Neural cell (in vitro differentiated cells): ENCODE measurements around the gene SAMD14.

Experiments used
- CTCF ChIP-seq: fragments of 450-650 bp; IDR thresholded peaks from 2 replicates; pipeline ENCODE4 v1.5.1; 2014; ENCODE audit warnings: antibody characterized with exemption, mild to moderate bottlenecking, moderate library complexity; ENCODE audit not compliant: poor library complexity, severe bottlenecking
- EP300 ChIP-seq: fragments of 450-650 bp; conservative IDR thresholded peaks from 2 replicates; pipeline ENCODE4 v1.6.1; 2014; ENCODE audit warnings: antibody characterized with exemption, mild to moderate bottlenecking, moderate library complexity; ENCODE audit not compliant: poor library complexity, severe bottlenecking
- EZH2 ChIP-seq: fragments of 200-600, 300-800 bp; shearing (Covaris generic), sonication (generic); IDR thresholded peaks from 2 replicates; pipeline ENCODE4 v1.6.1; 2014; ENCODE audit warnings: antibody characterized with exemption, low read length, borderline replicate concordance, mild to moderate bottlenecking; ENCODE audit not compliant: insufficient read depth, poor library complexity, severe bottlenecking

GRCh38 chr17:50118828-50119218 lies 11.1 kb downstream of the SAMD14 start:
- TF ChIP-seq EP300 (no peak), CTCF (no peak), EZH2 (no peak)
